ENCODE measurements around the gene EIF5. TPM values are rescaled to one million over a fixed set of nuclear protein-coding genes. Genes with fewer than 3 reads are reported as not detected.

Gene EIF5
- total and polyA plus RNA-seq, 2 experiments from 2014 or later = 194 to 634 TPM

DNA sequence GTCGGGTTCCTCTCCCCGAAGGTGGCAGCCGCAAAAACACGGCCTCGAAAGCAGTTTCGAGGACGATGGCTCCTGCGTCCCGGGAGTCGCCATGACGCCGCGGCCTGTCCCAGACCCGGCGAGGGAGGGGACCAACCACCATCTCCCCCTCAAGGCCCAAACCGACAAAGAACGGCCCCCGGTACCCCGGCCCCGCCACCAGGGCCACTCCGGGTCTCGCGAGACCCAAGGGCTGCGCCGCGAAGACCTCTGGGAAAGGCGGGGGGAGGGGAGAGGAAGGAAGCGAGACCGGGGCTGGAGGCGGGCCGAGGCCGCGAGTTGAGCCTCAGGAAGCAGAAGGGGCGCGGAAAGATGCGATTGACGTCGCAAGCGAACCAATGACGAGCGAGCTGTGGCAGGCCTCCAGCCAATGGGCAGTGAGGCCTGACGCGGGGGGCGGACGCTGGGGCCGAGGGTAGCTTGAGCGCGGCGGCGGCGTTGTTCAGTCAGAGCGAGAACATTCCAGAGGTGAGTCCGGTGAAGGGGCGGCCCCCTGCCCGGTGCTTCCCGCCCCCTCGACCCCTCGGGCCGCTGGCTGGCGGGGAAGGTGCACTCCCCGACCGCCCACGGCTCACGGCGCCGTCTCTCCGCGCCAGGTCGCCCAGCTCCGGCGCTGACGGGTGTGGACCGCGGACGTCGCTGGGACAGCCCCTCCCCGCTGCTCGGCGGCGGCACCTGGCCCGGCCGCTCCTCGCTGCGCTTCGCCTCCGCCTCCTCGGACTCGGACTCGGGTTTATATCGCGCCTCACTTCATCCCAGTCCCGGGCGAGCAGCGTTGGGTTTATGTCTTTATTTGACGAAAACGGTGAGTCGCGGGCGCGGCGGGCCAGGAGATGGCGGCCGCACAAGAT, at the start of gene EIF5 (continued):
- peak; percentile 54; the same call in 1 of the 2 replicates for TF ChIP-seq ETS1 (IDR thresholded peaks at IDR 0.05)

GRCh38 chr14:103284574-103285467, 49.2 kb upstream of the EIF5 start:
- H3K4me3 Mint-ChIP-seq = 0 out of 3 replicates have a peak overlapping the region, but pooled peaks have one; percentile 0
- ATAC-seq (peak; percentile 38), DNase-seq (ENCODE audit: low spot score) (peak; percentile 54)
- H3K9me3 Mint-ChIP-seq = peaks cover 10% of the 10 kb centered on the region
- H3K4me2 ChIP-seq = peak overlapping the region; percentile 42
- H3K79me2 ChIP-seq (replicated peaks; ENCODE audit: insufficient read depth) = no peaks in the 10 kb centered on the region
- no peaks in the 10 kb centered on the region for H3K9me2 ChIP-seq (ENCODE audit: insufficient read depth)
- H3K27me3 ChIP-seq (ENCODE audit: insufficient read depth) = peaks cover 11% of the 10 kb centered on the region
- H2AFZ ChIP-seq = no peak overlapping the region
- no peaks in the 10 kb centered on the region; the same call in 2 of the 3 replicates for H3K36me3 Mint-ChIP-seq (ENCODE audit: low read depth)
- H3F3A ChIP-seq (replicated peaks; ENCODE audit: low read depth) = peaks cover 5% of the 10 kb centered on the region; the same call in 1 of the 2 replicates
- no peak for TF ChIP-seq POLR2AphosphoS5 (IDR thresholded peaks at IDR 0.05; ENCODE audit: low read depth)
- H3K36me3 ChIP-seq (ENCODE audit: insufficient read depth) = no peaks in the 10 kb centered on the region
- peaks cover 37% of the 10 kb centered on the region for H3K4me1 Mint-ChIP-seq
- no peak overlapping the region for H3K27ac ChIP-seq (ENCODE audit: low read depth)
- H3K4me1 ChIP-seq (ENCODE audit: insufficient read depth) = peaks cover 19% of the 10 kb centered on the region
- no peaks in the 10 kb centered on the region for H4K20me1 ChIP-seq (replicated peaks; ENCODE audit: insufficient read depth)
- H3K27ac Mint-ChIP-seq = no peak overlapping the region
- peaks cover 21% of the 10 kb centered on the region for H3K27me3 Mint-ChIP-seq (ENCODE audit: insufficient read depth, low read depth, poor library complexity)
- H3K4me3 ChIP-seq = 0 out of 2 replicates have a peak overlapping the region, but pooled peaks have one; percentile 10

GRCh38 chr14:103286460-103286859, 47.6 kb upstream of the EIF5 start:
- Mint-ChIP-seq H3K36me3 (ENCODE audit: low read depth) (no peaks in the 10 kb centered on the region; the same call in 2 of the 3 replicates), H3K4me1 (peaks cover 30% of the 10 kb centered on the region), H3K9me3 (peaks cover 13% of the 10 kb centered on the region), H3K27ac (no peak overlapping the region), H3K27me3 (ENCODE audit: insufficient read depth, low read depth, poor library complexity) (peaks cover 7% of the 10 kb centered on the region), H3K4me3 (no peak overlapping the region)
- Histone ChIP-seq H3K9me2 (ENCODE audit: insufficient read depth) (no peaks in the 10 kb centered on the region), H3K79me2 (replicated peaks; ENCODE audit: insufficient read depth) (no peaks in the 10 kb centered on the region), H3K4me3 (no peak overlapping the region), H3F3A (replicated peaks; ENCODE audit: low read depth) (no peaks in the 10 kb centered on the region), H4K20me1 (replicated peaks; ENCODE audit: insufficient read depth) (no peaks in the 10 kb centered on the region), H3K4me2 (no peak overlapping the region), H3K27me3 (ENCODE audit: insufficient read depth) (no peaks in the 10 kb centered on the region), H3K4me1 (ENCODE audit: insufficient read depth) (peaks cover 12% of the 10 kb centered on the region), H3K27ac (ENCODE audit: low read depth) (no peak overlapping the region), H2AFZ (no peak overlapping the region), H3K36me3 (ENCODE audit: insufficient read depth) (no peaks in the 10 kb centered on the region)
- DNase-seq (ENCODE audit: low spot score) (no peak), ATAC-seq (no peak)
- TF ChIP-seq, protein P1, sequence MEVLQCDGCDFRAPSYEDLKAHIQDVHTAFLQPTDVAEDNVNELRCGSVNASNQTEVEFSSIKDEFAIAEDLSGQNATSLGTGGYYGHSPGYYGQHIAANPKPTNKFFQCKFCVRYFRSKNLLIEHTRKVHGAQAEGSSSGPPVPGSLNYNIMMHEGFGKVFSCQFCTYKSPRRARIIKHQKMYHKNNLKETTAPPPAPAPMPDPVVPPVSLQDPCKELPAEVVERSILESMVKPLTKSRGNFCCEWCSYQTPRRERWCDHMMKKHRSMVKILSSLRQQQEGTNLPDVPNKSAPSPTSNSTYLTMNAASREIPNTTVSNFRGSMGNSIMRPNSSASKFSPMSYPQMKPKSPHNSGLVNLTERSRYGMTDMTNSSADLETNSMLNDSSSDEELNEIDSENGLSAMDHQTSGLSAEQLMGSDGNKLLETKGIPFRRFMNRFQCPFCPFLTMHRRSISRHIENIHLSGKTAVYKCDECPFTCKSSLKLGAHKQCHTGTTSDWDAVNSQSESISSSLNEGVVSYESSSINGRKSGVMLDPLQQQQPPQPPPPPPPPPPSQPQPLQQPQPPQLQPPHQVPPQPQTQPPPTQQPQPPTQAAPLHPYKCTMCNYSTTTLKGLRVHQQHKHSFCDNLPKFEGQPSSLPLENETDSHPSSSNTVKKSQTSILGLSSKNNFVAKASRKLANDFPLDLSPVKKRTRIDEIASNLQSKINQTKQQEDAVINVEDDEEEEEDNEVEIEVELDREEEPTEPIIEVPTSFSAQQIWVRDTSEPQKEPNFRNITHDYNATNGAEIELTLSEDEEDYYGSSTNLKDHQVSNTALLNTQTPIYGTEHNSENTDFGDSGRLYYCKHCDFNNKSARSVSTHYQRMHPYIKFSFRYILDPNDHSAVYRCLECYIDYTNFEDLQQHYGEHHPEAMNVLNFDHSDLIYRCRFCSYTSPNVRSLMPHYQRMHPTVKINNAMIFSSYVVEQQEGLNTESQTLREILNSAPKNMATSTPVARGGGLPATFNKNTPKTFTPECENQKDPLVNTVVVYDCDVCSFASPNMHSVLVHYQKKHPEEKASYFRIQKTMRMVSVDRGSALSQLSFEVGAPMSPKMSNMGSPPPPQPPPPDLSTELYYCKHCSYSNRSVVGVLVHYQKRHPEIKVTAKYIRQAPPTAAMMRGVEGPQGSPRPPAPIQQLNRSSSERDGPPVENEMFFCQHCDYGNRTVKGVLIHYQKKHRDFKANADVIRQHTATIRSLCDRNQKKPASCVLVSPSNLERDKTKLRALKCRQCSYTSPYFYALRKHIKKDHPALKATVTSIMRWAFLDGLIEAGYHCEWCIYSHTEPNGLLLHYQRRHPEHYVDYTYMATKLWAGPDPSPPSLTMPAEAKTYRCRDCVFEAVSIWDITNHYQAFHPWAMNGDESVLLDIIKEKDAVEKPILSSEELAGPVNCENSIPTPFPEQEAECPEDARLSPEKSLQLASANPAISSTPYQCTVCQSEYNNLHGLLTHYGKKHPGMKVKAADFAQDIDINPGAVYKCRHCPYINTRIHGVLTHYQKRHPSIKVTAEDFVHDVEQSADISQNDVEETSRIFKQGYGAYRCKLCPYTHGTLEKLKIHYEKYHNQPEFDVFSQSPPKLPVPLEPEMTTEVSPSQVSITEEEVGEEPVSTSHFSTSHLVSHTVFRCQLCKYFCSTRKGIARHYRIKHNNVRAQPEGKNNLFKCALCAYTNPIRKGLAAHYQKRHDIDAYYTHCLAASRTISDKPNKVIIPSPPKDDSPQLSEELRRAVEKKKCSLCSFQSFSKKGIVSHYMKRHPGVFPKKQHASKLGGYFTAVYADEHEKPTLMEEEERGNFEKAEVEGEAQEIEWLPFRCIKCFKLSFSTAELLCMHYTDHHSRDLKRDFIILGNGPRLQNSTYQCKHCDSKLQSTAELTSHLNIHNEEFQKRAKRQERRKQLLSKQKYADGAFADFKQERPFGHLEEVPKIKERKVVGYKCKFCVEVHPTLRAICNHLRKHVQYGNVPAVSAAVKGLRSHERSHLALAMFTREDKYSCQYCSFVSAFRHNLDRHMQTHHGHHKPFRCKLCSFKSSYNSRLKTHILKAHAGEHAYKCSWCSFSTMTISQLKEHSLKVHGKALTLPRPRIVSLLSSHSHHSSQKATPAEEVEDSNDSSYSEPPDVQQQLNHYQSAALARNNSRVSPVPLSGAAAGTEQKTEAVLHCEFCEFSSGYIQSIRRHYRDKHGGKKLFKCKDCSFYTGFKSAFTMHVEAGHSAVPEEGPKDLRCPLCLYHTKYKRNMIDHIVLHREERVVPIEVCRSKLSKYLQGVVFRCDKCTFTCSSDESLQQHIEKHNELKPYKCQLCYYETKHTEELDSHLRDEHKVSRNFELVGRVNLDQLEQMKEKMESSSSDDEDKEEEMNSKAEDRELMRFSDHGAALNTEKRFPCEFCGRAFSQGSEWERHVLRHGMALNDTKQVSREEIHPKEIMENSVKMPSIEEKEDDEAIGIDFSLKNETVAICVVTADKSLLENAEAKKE (CRISPR knock-in tag; IDR thresholded peaks at IDR 0.05) = no peak
- TF ChIP-seq ETS1 (IDR thresholded peaks at IDR 0.05) = no peak
